ENCODE measurements around the gene NUP133. TPM values are rescaled to one million over a fixed set of nuclear protein-coding genes. Genes with fewer than 3 reads are reported as not detected.

NUP133 gene
- total RNA-seq, 1 donor from 2014 or later, result 47.9 TPM

GRCh38 chr1:229461032-229461668 lies 47.0 kb downstream of the NUP133 start:
- H3K27ac Mint-ChIP-seq, result no peak overlapping the region

GRCh38 chr1:229459815-229460214 lies 48.3 kb downstream of the NUP133 start:
- no peaks in the 10 kb centered on the region for H3K27me3 Mint-ChIP-seq (ENCODE audit: insufficient read depth)
- H3K36me3 Mint-ChIP-seq (ENCODE audit: low read depth), result peaks cover 46% of the 10 kb centered on the region
- no peak for DNase-seq (ENCODE audit: low spot score)
- H3K4me1 Mint-ChIP-seq (ENCODE audit: low read depth), result no peaks in the 10 kb centered on the region
- H3K27ac Mint-ChIP-seq, result no peak overlapping the region
- intact Hi-C loops (cut with micrococcal nuclease), result no loop called here
- no peak overlapping the region for H3K4me3 Mint-ChIP-seq
- no peaks in the 10 kb centered on the region for H3K9me3 Mint-ChIP-seq

More at GRCh38 chr1:229461032-229461668, 47.0 kb downstream of the NUP133 start:
- DNase-seq (ENCODE audit: low spot score), result no peak
- intact Hi-C loops (cut with micrococcal nuclease), result no loop called here
- Mint-ChIP-seq H3K4me1 (ENCODE audit: low read depth) (no peaks in the 10 kb centered on the region), H3K36me3 (ENCODE audit: low read depth) (peaks cover 42% of the 10 kb centered on the region), H3K9me3 (no peaks in the 10 kb centered on the region), H3K27me3 (ENCODE audit: insufficient read depth) (no peaks in the 10 kb centered on the region), H3K4me3 (no peak overlapping the region)

GRCh38 chr1:229457436-229457835 lies 50.7 kb downstream of the NUP133 start:
- H3K4me3 Mint-ChIP-seq, result no peak overlapping the region
- peaks cover 39% of the 10 kb centered on the region for H3K36me3 Mint-ChIP-seq (ENCODE audit: low read depth)
- H3K4me1 Mint-ChIP-seq (ENCODE audit: low read depth), result no peaks in the 10 kb centered on the region
- H3K9me3 Mint-ChIP-seq, result no peaks in the 10 kb centered on the region
- intact Hi-C loops (cut with micrococcal nuclease), result no loop called here
- no peaks in the 10 kb centered on the region for H3K27me3 Mint-ChIP-seq (ENCODE audit: insufficient read depth)
- H3K27ac Mint-ChIP-seq, result no peak overlapping the region
- DNase-seq (ENCODE audit: low spot score), result no peak

- no peak overlapping the region for H3K4me3 Mint-ChIP-seq
- H3K9me3 Mint-ChIP-seq, result no peaks in the 10 kb centered on the region
- DNase-seq (ENCODE audit: low spot score), result no peak
- peaks cover 36% of the 10 kb centered on the region for H3K36me3 Mint-ChIP-seq (ENCODE audit: low read depth)
- H3K27me3 Mint-ChIP-seq (ENCODE audit: insufficient read depth), result no peaks in the 10 kb centered on the region
- intact Hi-C loops (cut with micrococcal nuclease), result no loop called here
- H3K4me1 Mint-ChIP-seq (ENCODE audit: low read depth), result no peaks in the 10 kb centered on the region
- no peak overlapping the region for H3K27ac Mint-ChIP-seq
Observed at GRCh38 chr1:229456016-229456415, 52.1 kb downstream of the NUP133 start.

- Mint-ChIP-seq H3K4me1 (ENCODE audit: low read depth) (peaks cover 2% of the 10 kb centered on the region), H3K36me3 (ENCODE audit: low read depth) (peaks cover 32% of the 10 kb centered on the region), H3K4me3 (no peak overlapping the region), H3K27ac (no peak overlapping the region), H3K9me3 (no peaks in the 10 kb centered on the region), H3K27me3 (ENCODE audit: insufficient read depth) (no peaks in the 10 kb centered on the region)
- intact Hi-C loops (cut with micrococcal nuclease), result no loop called here
- DNase-seq (ENCODE audit: low spot score), result no peak
Observed at GRCh38 chr1:229454056-229454455, 54.1 kb downstream of the NUP133 start.

GRCh38 chr1:229452956-229453801 lies 55.0 kb downstream of the NUP133 start:
- Mint-ChIP-seq H3K36me3 (ENCODE audit: low read depth) (peaks cover 37% of the 10 kb centered on the region), H3K9me3 (no peaks in the 10 kb centered on the region), H3K4me1 (ENCODE audit: low read depth) (peaks cover 7% of the 10 kb centered on the region), H3K27ac (no peak overlapping the region), H3K27me3 (ENCODE audit: insufficient read depth) (no peaks in the 10 kb centered on the region), H3K4me3 (no peak overlapping the region)
- intact Hi-C loops (cut with micrococcal nuclease), result loop anchor here (1.0 kb wide), 1 partner anchor 195 kb away; no protein-coding TSS in a partner anchor
- DNase-seq (ENCODE audit: low spot score), result no peak

- Mint-ChIP-seq H3K27ac (no peak overlapping the region), H3K4me3 (no peak overlapping the region), H3K27me3 (ENCODE audit: insufficient read depth) (no peaks in the 10 kb centered on the region), H3K9me3 (no peaks in the 10 kb centered on the region), H3K36me3 (ENCODE audit: low read depth) (peaks cover 41% of the 10 kb centered on the region), H3K4me1 (ENCODE audit: low read depth) (peaks cover 7% of the 10 kb centered on the region)
- intact Hi-C loops (cut with micrococcal nuclease), result no loop called here
- no peak for DNase-seq (ENCODE audit: low spot score)
Observed at GRCh38 chr1:229448845-229449244, 59.3 kb downstream of the NUP133 start.

GRCh38 chr1:229448354-229448753 lies 59.8 kb downstream of the NUP133 start:
- Mint-ChIP-seq H3K4me3 (no peak overlapping the region), H3K27me3 (ENCODE audit: insufficient read depth) (no peaks in the 10 kb centered on the region), H3K36me3 (ENCODE audit: low read depth) (peaks cover 40% of the 10 kb centered on the region), H3K27ac (no peak overlapping the region), H3K9me3 (no peaks in the 10 kb centered on the region), H3K4me1 (ENCODE audit: low read depth) (peaks cover 7% of the 10 kb centered on the region)
- intact Hi-C loops (cut with micrococcal nuclease), result no loop called here
- DNase-seq (ENCODE audit: low spot score), result no peak

- H3K27ac Mint-ChIP-seq, result no peak overlapping the region
- H3K4me1 Mint-ChIP-seq (ENCODE audit: low read depth), result peaks cover 7% of the 10 kb centered on the region
- no peak for DNase-seq (ENCODE audit: low spot score)
- H3K36me3 Mint-ChIP-seq (ENCODE audit: low read depth), result peaks cover 40% of the 10 kb centered on the region
- no peak overlapping the region for H3K4me3 Mint-ChIP-seq
- intact Hi-C loops (cut with micrococcal nuclease), result no loop called here
- H3K9me3 Mint-ChIP-seq, result no peaks in the 10 kb centered on the region
- H3K27me3 Mint-ChIP-seq (ENCODE audit: insufficient read depth), result no peaks in the 10 kb centered on the region
Observed at GRCh38 chr1:229447809-229448252, 60.3 kb downstream of the NUP133 start.

- no peak overlapping the region for H3K27ac Mint-ChIP-seq
- H3K36me3 Mint-ChIP-seq (ENCODE audit: low read depth), result peaks cover 46% of the 10 kb centered on the region
- H3K27me3 Mint-ChIP-seq (ENCODE audit: insufficient read depth), result peaks cover under 1% of the 10 kb centered on the region
- H3K4me3 Mint-ChIP-seq, result no peak overlapping the region
- H3K9me3 Mint-ChIP-seq, result no peaks in the 10 kb centered on the region
- intact Hi-C loops (cut with micrococcal nuclease), result no loop called here
- H3K4me1 Mint-ChIP-seq (ENCODE audit: low read depth), result peaks cover 21% of the 10 kb centered on the region
- no peak for DNase-seq (ENCODE audit: low spot score)
Observed at GRCh38 chr1:229445828-229446227, 62.3 kb downstream of the NUP133 start.

- H3K4me1 Mint-ChIP-seq (ENCODE audit: low read depth), result peaks cover 22% of the 10 kb centered on the region
- peak; percentile 17 for DNase-seq (ENCODE audit: low spot score)
- H3K36me3 Mint-ChIP-seq (ENCODE audit: low read depth), result peaks cover 46% of the 10 kb centered on the region
- H3K4me3 Mint-ChIP-seq, result peak overlapping the region; percentile 57
- intact Hi-C loops (cut with micrococcal nuclease), result loop anchor here (1.0 to 5.0 kb wide), 14 partner anchors 10 to 779 kb away; partner anchors contain the start of genes NUP133, RAB4A, TAF5L and URB2
- peaks cover 36% of the 10 kb centered on the region for H3K27me3 Mint-ChIP-seq (ENCODE audit: insufficient read depth)
- H3K27ac Mint-ChIP-seq, result peak overlapping the region; percentile 76
- H3K9me3 Mint-ChIP-seq, result no peaks in the 10 kb centered on the region
Observed at GRCh38 chr1:229440851-229441537, 67.1 kb downstream of the NUP133 start.

GRCh38 chr1:229438021-229438420 lies 70.1 kb downstream of the NUP133 start:
- H3K27me3 Mint-ChIP-seq (ENCODE audit: insufficient read depth), result peaks cover 62% of the 10 kb centered on the region
- peaks cover 30% of the 10 kb centered on the region for H3K36me3 Mint-ChIP-seq (ENCODE audit: low read depth)
- H3K27ac Mint-ChIP-seq, result no peak overlapping the region
- no peak for DNase-seq (ENCODE audit: low spot score)
- peaks cover 22% of the 10 kb centered on the region for H3K4me1 Mint-ChIP-seq (ENCODE audit: low read depth)
- no peak overlapping the region for H3K4me3 Mint-ChIP-seq
- H3K9me3 Mint-ChIP-seq, result no peaks in the 10 kb centered on the region
- intact Hi-C loops (cut with micrococcal nuclease), result loop anchor here (10.0 kb wide), 1 partner anchor 987 kb away; the partner anchor contains the start of gene PGBD5
